Mammary epithelial cell (primary cell): ENCODE results near the gene CHMP4B.
A peak's percentile ranks its signal among the peaks of the same experiment; 100 is the strongest.

Source experiments
- CTCF ChIP-seq, 2 donors: IDR thresholded peaks in 1 of 2; conservative IDR thresholded peaks in 1 of 2; 2 replicates each; pipeline ENCODE4 v1.5.1; 2011 to 2012; ENCODE audit warnings: inconsistent platforms in 2 of 2, low read length in 2 of 2, mild to moderate bottlenecking in 2 of 2, control low read depth in 1 of 2, low read depth in 1 of 2; ENCODE audit not compliant: insufficient read depth in 1 of 2; ENCODE audit errors: extremely low read depth in 1 of 2
- EZH2 ChIP-seq: IDR thresholded peaks from 2 replicates; pipeline ENCODE4 v1.6.1; 2012; ENCODE audit warnings: low read length, inconsistent platforms, borderline replicate concordance

DNA sequence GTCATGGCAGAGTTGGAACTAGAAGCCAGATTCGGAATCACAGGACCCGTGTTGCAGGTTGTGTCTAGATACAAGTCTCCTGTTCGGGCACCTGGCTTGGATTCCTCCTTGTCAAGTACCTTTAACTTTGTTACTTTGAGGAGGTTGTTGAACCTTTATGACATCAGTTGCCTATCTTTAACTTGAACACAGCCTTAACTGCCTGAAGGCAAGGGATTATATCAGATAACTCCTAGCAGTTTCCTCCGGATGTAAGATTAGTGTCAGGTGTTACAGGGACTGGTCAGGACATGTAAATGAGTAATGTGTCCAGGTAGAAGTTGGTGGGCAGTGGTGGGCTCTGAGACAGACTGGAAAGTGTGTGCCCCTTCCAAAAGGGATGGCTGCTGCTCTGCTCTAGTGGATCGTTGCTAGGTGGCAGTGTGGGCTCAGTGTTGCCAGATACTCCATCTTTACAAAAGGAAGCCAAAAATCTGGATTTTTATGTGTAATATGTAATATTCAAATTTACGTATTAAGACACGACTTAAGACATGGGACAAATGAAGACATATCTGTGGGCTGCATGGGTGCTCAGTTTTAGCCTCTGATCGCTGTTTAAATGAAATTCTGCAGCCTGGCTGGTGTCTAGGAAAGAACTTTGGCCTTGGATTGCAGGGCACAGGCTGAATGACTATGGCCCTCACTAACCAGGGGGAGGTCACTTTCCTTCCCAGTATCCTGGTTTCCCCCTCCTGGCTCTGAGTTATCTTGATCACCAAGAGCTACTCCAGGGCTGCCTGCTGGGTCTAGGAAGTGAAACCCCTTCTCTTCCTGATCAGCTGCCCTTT, 27.1 kb downstream of the CHMP4B start:
- peak in 1 of 2 donors; percentile 27 for TF ChIP-seq CTCF (conservative IDR thresholded peaks at IDR 0.05 in 1 of 2, IDR thresholded peaks at IDR 0.05 in 1 of 2; ENCODE audit: extremely low read depth in 1 of 2, insufficient read depth in 1 of 2, low read depth in 1 of 2, low read length in 2 of 2)
- TF ChIP-seq EZH2 = no peak
